ENCODE data around the gene CDKAL1. TPM values are rescaled to one million over a fixed set of nuclear protein-coding genes. Genes with fewer than 3 reads are reported as not detected.

The CDKAL1 gene
- total and polyA plus RNA-seq, 2 of the 8 experiments (the other 6 are each of a cell fraction or from before 2014, with no cell fraction given): 8.4 to 24.6 TPM

- no peak for TF ChIP-seq CHD7 (IDR thresholded peaks at IDR 0.05; ENCODE audit: insufficient replicate concordance, low read length)
- TF ChIP-seq HDAC6 (IDR thresholded peaks at IDR 0.05; ENCODE audit: low read depth, low read length): no peak
Measured at GRCh38 chr6:20812776-20813175, 278.5 kb downstream of the CDKAL1 start (continued).

Measured in H1 (cell line).